Epithelial cell of esophagus (primary cell): ENCODE data around the gene TPPP3.
"Not testable (repeated sequence)": the region's sequence is repeated elsewhere in the genome, so short reads cannot be mapped to it uniquely, and the experiment has no call there.

Experiments used
- DNase-seq: peaks from one replicate; pipeline ENCODE4 v3.0.0; 2010; ENCODE audit warnings: low read depth
- H3K4me3 ChIP-seq: 2 replicates; pipeline ENCODE4 v1.5.1; 2011; ENCODE audit warnings: mild to moderate bottlenecking, low read length, control low read depth
- CTCF ChIP-seq: IDR thresholded peaks from 2 replicates; pipeline ENCODE4 v1.5.1; 2011; ENCODE audit warnings: low read depth, mild to moderate bottlenecking, low read length, control low read depth, inconsistent platforms; ENCODE audit not compliant: insufficient read depth; ENCODE audit errors: missing control alignments

The TPPP3 gene

GRCh38 chr16:67419931-67420330, 26.6 kb upstream of the TPPP3 start:
- no peak for DNase-seq
- H3K4me3 ChIP-seq: no peak overlapping the region
- no peak for TF ChIP-seq CTCF

- DNase-seq: no peak
- TF ChIP-seq CTCF: no peak
- H3K4me3 ChIP-seq: no peak overlapping the region
Measured at GRCh38 chr16:67419502-67419901, 26.2 kb upstream of the TPPP3 start.

- TF ChIP-seq CTCF: no peak
- DNase-seq: no peak
- no peak overlapping the region for H3K4me3 ChIP-seq
Measured at GRCh38 chr16:67417333-67418061, 24.2 kb upstream of the TPPP3 start.

- peak within 1 kb of the TSS; percentile 59 for H3K4me3 ChIP-seq
- peak; percentile 64 for DNase-seq
- peak; percentile 37 for TF ChIP-seq CTCF
Measured at GRCh38 chr16:67415872-67416793, 22.8 kb upstream of the TPPP3 start, which contains the start of gene ZDHHC1. Gene ZDHHC1, minus strand, starts transcription at chr16:67416477. Its CDS starts 8,702 bp downstream, at chr16:67407775.

GRCh38 chr16:67415421-67415820, 22.1 kb upstream of the TPPP3 start:
- H3K4me3 ChIP-seq: peak overlapping the region; percentile 59
- not testable (repeated sequence) for DNase-seq

GRCh38 chr16:67413978-67414911, 20.9 kb upstream of the TPPP3 start:
- no peak overlapping the region for H3K4me3 ChIP-seq
- no peak for DNase-seq
- no peak for TF ChIP-seq CTCF
